Progenitor cell of endocrine pancreas (in vitro differentiated cells): Measurements from ENCODE around the gene RGS2. TPM values are rescaled to one million over a fixed set of nuclear protein-coding genes. Genes with fewer than 3 reads are reported as not detected.

Source experiments
- DNase-seq: peaks from one replicate; pipeline ENCODE4 v3.0.0; 2021; ENCODE audit warnings: low spot score; ENCODE audit not compliant: unreplicated experiment
- H3K27ac Mint-ChIP-seq: 2 replicates; pipeline ENCODE4 v1.8.0; 2021; ENCODE audit warnings: mild to moderate bottlenecking, moderate library complexity, mixed read lengths
- H3K27me3 Mint-ChIP-seq: 2 replicates; pipeline ENCODE4 v1.8.0; 2021; ENCODE audit warnings: mixed read lengths
- H3K36me3 Mint-ChIP-seq: 2 replicates; pipeline ENCODE4 v1.8.0; 2022; ENCODE audit warnings: mixed read lengths; ENCODE audit not compliant: insufficient read depth
- H3K4me1 Mint-ChIP-seq: 2 replicates; pipeline ENCODE4 v1.8.0; 2021; ENCODE audit warnings: low read depth, mixed read lengths
- H3K4me3 Mint-ChIP-seq: 2 replicates; pipeline ENCODE4 v1.8.0; 2021; ENCODE audit warnings: low read depth, mild to moderate bottlenecking, moderate library complexity, mixed read lengths
- H3K9me3 Mint-ChIP-seq: 2 replicates; pipeline ENCODE4 v1.8.0; 2021; ENCODE audit warnings: low read depth, mixed read lengths
- total RNA-seq: library from RNA; stranded (reverse); gene quantifications from 2 replicates; pipeline ENCODE4 v1.2.1, GENCODE V29; 2021
- TF ChIP-seq, protein P1 (sequence below): fragments of 200-600 bp; sonication (generic); IDR thresholded peaks from one replicate; pipeline ENCODE4 v1.5.0; 2021; ENCODE audit warnings: antibody characterized with exemption, mild to moderate bottlenecking; ENCODE audit not compliant: unreplicated experiment

RGS2 gene
- total RNA-seq, 1 donor from 2014 or later, result 21.8 TPM

DNA sequence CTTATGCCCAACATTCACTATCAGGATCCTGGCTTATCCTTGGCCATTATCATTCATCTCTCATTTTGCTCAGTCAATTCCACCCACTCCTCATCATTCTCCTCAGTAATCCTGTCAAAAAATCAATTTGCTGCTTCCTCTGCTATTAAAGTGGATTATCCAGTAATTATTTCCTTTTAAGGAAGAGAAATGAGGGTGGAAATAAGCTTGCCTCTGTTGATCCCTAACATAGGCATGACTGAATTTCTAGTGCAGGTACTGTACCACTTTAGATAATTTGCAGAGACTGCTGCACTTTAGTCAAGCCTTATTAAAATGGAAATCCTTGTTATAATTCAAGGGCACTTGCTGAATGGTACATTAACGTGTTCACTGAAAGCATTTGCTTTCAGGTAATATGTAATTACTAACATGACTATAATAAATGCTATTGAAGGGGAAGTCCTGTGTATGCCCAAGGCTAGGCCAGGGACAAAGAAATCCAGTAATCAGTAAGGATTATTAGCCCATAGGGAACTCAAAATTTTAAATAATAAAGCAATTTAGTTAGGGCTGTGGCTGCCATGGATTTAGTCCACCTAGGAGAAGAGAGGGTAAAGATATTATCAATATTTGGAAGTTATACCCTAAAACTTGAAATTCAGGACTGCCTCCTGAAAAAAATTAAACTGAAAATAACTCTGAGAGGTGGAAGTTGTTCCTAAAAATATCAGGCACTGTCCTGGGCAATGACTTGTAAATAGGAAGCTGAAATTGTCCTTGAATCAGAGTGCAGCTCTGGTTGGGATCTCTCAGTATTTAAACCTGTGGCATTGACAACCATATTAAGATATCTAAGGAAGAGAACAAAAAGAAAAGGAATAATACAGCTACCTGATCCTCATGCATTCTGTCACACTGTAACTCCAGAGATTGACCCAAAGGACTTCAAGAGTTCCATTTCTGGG lies 43.4 kb downstream of the RGS2 start:
- no peaks in the 10 kb centered on the region for H3K27me3 Mint-ChIP-seq
- H3K4me1 Mint-ChIP-seq, result peaks cover 22% of the 10 kb centered on the region
- H3K27ac Mint-ChIP-seq, result peak overlapping the region; percentile 74
- no peak for DNase-seq
- H3K9me3 Mint-ChIP-seq, result no peaks in the 10 kb centered on the region
- TF ChIP-seq, protein P1, sequence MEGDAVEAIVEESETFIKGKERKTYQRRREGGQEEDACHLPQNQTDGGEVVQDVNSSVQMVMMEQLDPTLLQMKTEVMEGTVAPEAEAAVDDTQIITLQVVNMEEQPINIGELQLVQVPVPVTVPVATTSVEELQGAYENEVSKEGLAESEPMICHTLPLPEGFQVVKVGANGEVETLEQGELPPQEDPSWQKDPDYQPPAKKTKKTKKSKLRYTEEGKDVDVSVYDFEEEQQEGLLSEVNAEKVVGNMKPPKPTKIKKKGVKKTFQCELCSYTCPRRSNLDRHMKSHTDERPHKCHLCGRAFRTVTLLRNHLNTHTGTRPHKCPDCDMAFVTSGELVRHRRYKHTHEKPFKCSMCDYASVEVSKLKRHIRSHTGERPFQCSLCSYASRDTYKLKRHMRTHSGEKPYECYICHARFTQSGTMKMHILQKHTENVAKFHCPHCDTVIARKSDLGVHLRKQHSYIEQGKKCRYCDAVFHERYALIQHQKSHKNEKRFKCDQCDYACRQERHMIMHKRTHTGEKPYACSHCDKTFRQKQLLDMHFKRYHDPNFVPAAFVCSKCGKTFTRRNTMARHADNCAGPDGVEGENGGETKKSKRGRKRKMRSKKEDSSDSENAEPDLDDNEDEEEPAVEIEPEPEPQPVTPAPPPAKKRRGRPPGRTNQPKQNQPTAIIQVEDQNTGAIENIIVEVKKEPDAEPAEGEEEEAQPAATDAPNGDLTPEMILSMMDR, result no peak
- H3K4me3 Mint-ChIP-seq, result no peak overlapping the region
- H3K36me3 Mint-ChIP-seq, result no peaks in the 10 kb centered on the region

DNA sequence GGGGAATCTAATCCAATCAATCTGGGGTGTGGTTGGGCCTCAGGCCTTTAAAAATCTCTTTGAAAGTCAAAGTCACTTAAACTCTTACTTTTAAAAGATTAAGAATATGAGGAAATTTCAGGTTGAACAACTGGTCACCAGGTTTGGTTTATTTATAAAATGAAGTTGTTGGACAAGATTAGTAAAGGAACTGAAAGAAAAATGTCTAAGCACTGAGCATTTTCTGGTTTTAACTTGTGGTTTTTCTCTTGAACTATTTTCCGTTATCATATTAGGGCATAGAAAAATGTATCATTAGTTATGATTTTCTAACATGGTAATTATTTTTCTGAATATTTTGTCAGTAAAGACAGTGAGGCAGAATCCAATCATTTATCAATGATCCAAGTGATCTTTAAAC lies 49.6 kb downstream of the RGS2 start:
- H3K4me3 Mint-ChIP-seq, result no peak overlapping the region
- TF ChIP-seq, protein P1, result no peak
- H3K4me1 Mint-ChIP-seq, result peaks cover 17% of the 10 kb centered on the region
- no peaks in the 10 kb centered on the region for H3K36me3 Mint-ChIP-seq
- no peaks in the 10 kb centered on the region for H3K27me3 Mint-ChIP-seq
- no peak for DNase-seq
- H3K9me3 Mint-ChIP-seq, result no peaks in the 10 kb centered on the region
- H3K27ac Mint-ChIP-seq, result no peak overlapping the region

DNA sequence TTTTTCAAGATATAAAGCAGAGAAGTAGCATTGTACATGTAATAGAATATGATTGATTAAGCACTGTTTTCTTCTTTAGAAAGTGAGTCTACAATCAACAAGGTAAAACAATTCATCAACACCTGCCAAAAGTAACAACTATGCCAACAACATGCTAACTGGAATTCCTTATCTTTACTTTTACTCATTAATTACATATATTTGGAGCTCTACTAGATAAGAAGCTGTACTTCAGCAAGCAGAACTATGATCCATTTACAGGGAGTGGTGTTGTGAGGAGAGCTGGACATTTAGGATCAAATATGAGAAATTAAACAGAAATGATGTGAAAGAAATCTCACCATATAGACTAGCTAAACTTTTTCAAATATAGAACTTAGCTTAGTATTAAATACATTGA lies 51.0 kb downstream of the RGS2 start:
- TF ChIP-seq, protein P1, result no peak
- Mint-ChIP-seq H3K4me1 (peaks cover 15% of the 10 kb centered on the region), H3K9me3 (no peaks in the 10 kb centered on the region), H3K27me3 (no peaks in the 10 kb centered on the region), H3K36me3 (no peaks in the 10 kb centered on the region), H3K27ac (peak overlapping the region; percentile 8), H3K4me3 (no peak overlapping the region)
- no peak for DNase-seq

DNA sequence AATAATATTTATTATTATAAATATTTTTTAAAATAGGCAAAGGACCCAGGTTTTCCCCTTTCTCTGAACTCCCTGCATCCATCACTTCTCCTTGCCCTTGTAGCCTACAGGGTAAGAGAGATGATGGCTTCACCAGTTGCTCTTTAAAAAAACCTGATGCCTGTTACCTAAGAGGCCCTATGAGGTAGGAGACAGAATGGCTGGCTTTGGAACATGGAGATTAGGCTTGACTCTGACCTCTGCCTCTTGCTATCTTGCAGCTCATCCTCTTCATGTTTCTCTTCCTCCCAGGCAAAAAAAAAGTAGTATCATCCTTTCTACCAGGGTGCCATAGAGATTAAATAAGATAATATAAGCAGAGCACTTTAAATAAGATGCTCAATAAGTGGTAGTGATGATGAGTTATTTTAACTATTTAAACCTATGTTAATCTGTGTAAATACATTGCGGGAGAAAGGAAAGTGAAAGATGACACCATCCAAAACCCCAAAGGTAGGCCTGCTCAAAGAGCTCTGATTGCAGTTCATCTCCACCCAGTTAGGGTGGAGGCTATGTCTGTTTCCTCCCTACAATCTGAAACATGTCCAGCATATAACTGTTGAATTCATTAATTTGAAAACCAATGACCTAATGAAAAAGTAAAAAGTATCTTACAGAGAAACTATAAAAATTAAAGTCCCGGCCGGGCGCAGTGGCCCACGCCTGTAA lies 51.8 kb downstream of the RGS2 start:
- Mint-ChIP-seq H3K4me3 (no peak overlapping the region), H3K27ac (no peak overlapping the region), H3K4me1 (peaks cover 15% of the 10 kb centered on the region), H3K27me3 (no peaks in the 10 kb centered on the region), H3K9me3 (no peaks in the 10 kb centered on the region), H3K36me3 (no peaks in the 10 kb centered on the region)
- DNase-seq, result no peak
- TF ChIP-seq, protein P1, result no peak

DNA sequence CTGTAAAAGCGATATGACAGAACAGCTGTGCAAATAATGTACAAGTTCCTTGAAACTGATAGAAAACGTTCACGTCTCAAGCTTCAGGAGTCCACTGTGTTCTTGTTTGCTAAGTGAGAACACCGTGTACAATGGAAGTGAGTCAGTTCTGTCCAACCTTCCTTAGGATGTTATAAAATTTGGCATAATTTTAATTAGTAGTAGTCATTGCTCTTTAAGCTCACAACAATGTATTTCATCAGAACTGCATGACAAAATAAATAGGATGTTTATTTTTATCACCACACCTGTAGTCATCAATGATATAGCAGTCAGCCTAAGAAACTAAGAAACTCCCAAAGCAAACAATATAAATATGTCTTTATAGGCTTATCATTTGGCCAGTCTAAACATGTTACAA lies 53.0 kb downstream of the RGS2 start:
- DNase-seq, result no peak
- TF ChIP-seq, protein P1, result no peak
- no peak overlapping the region for H3K4me3 Mint-ChIP-seq
- H3K27me3 Mint-ChIP-seq, result no peaks in the 10 kb centered on the region
- H3K4me1 Mint-ChIP-seq, result peaks cover 15% of the 10 kb centered on the region
- no peaks in the 10 kb centered on the region for H3K36me3 Mint-ChIP-seq
- no peaks in the 10 kb centered on the region for H3K9me3 Mint-ChIP-seq
- H3K27ac Mint-ChIP-seq, result no peak overlapping the region

Other genes with a start within 250 kb of the RGS2 start
- 0.26 and 0.42 TPM in 2 replicates for gene RGS1, start 233.3 kb upstream of the RGS2 start, total RNA-seq
- not detected in 2 replicates for gene RGS13, start 172.9 kb upstream of the RGS2 start, total RNA-seq